Measurements from ENCODE around the gene GIGYF1. TPM values are rescaled to one million over a fixed set of nuclear protein-coding genes. Genes with fewer than 3 reads are reported as not detected.
A peak's percentile ranks its signal among the peaks of the same experiment; 100 is the strongest.

GIGYF1 gene
- total and polyA plus RNA-seq, 2 of the 4 experiments (the other 2 are of a cell fraction), result 3.0 to 10.7 TPM

DNA sequence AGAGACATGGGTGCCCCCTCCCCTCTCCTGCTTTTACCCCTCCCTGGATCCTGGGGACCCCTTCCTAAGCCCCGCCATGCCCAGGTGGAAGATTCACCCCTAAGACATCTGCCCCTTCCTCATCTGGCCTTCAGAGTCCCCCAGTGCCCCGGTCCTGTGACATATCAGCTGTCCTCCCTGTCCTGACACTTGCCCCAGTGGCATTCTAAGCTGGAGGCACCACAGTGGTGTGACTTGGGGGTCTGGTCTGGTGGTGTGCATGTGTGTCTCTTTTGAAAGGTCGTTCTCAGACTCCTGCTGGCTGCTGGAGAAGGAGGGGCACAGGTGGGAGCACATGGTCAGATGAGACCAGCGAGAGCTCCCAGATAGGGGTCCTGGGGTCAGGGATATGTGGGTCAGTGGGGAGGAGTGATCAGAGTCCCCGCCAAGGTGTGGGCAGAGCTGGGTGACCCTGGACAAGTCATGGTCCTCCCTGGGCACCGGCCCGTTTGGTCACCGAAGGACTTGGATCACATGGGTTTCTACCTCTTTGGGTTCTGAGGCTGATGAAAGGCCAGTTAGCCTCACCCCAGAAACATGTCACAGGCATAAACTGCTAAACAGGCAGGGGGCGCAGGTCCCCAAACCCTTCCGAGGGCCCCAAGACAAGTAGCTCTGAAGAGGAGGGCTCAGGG lies 52.1 kb downstream of the GIGYF1 start:
- ChIA-PET POLR2A (ENCODE audit: unreplicated experiment) (no interaction called here), CTCF (no interaction called here)
- no peak overlapping the region for H4K91ac ChIP-seq (ENCODE audit: insufficient read depth, low read depth, low read length)

More for the DNA sequence above, 52.1 kb downstream of the GIGYF1 start:
- Histone ChIP-seq H3K9me3 (ENCODE audit: control insufficient read depth, insufficient read depth, low read length) (no peaks in the 10 kb centered on the region), H3K4me2 (ENCODE audit: low read depth, low read length) (no peak overlapping the region), H4K5ac (ENCODE audit: low read depth, low read length) (no peak overlapping the region), H3K23ac (ENCODE audit: low read depth, low read length) (no peak overlapping the region), H2AK5ac (ENCODE audit: low read depth, low read length) (no peak overlapping the region), H3K36me3 (ENCODE audit: control insufficient read depth, insufficient read depth, low read length) (no peaks in the 10 kb centered on the region), H3K4me1 (ENCODE audit: control insufficient read depth, insufficient read depth, low read length) (no peaks in the 10 kb centered on the region), H3K18ac (ENCODE audit: low read depth, low read length) (no peak overlapping the region), H2AFZ (replicated peaks; ENCODE audit: low read length, poor library complexity) (peak overlapping the region; percentile 33), H3K4ac (ENCODE audit: low read depth, low read length) (no peak overlapping the region), H2BK120ac (ENCODE audit: low read depth, low read length) (no peak overlapping the region), H3K4me3 (ENCODE audit: insufficient read depth, low read depth, low read length) (no peak overlapping the region), H2BK20ac (ENCODE audit: low read depth, low read length) (no peak overlapping the region), H3K14ac (replicated peaks; ENCODE audit: low read depth, low read length) (no peak overlapping the region), H4K20me1 (ENCODE audit: insufficient read depth, low read length) (no peaks in the 10 kb centered on the region), H2AK9ac (replicated peaks; ENCODE audit: low read depth, low read length, poor library complexity) (no peak overlapping the region), H4K8ac (ENCODE audit: low read depth in 2 of 2, low read length in 2 of 2) (no peak overlapping the region), H3K56ac (ENCODE audit: extremely low read depth, insufficient read depth, low read length) (no peak overlapping the region), H3K9ac (ENCODE audit: low read depth, low read length) (no peak overlapping the region), H3K9me1 (ENCODE audit: insufficient read depth, low read length) (no peaks in the 10 kb centered on the region), H3K79me1 (ENCODE audit: low read depth in 1 of 2, low read length in 2 of 2) (no peaks in the 10 kb centered on the region), H3K27me3 (ENCODE audit: control insufficient read depth, insufficient read depth, low read length) (peaks cover 27% of the 10 kb centered on the region), H3K27ac (ENCODE audit: insufficient read depth, low read length) (no peak overlapping the region), H2BK5ac (ENCODE audit: low read depth, low read length, poor library complexity, severe bottlenecking) (no peak overlapping the region), H2BK15ac (ENCODE audit: low read depth, low read length) (no peak overlapping the region)
- no TSS peak for BruUV-seq (replicated peaks)
- intact Hi-C loops (cut with micrococcal nuclease), result no loop called here
- DNase-seq (no peak), ATAC-seq (ENCODE audit: low read depth) (no peak)
- TF ChIP-seq RAD21 (IDR thresholded peaks at IDR 0.05; ENCODE audit: low read length) (no peak), SMC3 (IDR thresholded peaks at IDR 0.05; ENCODE audit: low read depth, low read length) (no peak), MAZ (IDR thresholded peaks at IDR 0.05; ENCODE audit: borderline replicate concordance, low read depth, low read length) (no peak), CHD1 (IDR thresholded peaks at IDR 0.05; ENCODE audit: low read depth, low read length) (no peak), MAFK (IDR thresholded peaks at IDR 0.05; ENCODE audit: low read depth, low read length) (no peak), NFE2L2 (IDR thresholded peaks at IDR 0.05; ENCODE audit: low read depth, low read length) (no peak), POLR2A (IDR thresholded peaks at IDR 0.05; ENCODE audit: low read depth, low read length) (no peak), RCOR1 (IDR thresholded peaks at IDR 0.05; ENCODE audit: insufficient replicate concordance, low read length) (no peak), BHLHE40 (IDR thresholded peaks at IDR 0.05; ENCODE audit: low read depth, low read length) (no peak), FOS (IDR thresholded peaks at IDR 0.05; ENCODE audit: low read depth, low read length) (no peak), MXI1 (IDR thresholded peaks at IDR 0.05; ENCODE audit: borderline replicate concordance, low read depth, low read length) (no peak), RFX5 (IDR thresholded peaks at IDR 0.05; ENCODE audit: low read depth, low read length) (no peak), CEBPB (IDR thresholded peaks at IDR 0.05; ENCODE audit: low read depth, low read length) (no peak)
- TF ChIP-seq, protein P1, sequence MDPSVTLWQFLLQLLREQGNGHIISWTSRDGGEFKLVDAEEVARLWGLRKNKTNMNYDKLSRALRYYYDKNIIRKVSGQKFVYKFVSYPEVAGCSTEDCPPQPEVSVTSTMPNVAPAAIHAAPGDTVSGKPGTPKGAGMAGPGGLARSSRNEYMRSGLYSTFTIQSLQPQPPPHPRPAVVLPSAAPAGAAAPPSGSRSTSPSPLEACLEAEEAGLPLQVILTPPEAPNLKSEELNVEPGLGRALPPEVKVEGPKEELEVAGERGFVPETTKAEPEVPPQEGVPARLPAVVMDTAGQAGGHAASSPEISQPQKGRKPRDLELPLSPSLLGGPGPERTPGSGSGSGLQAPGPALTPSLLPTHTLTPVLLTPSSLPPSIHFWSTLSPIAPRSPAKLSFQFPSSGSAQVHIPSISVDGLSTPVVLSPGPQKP (IDR thresholded peaks at IDR 0.05; ENCODE audit: borderline replicate concordance, low read depth, low read length), result no peak
- TF ChIP-seq, protein P2, sequence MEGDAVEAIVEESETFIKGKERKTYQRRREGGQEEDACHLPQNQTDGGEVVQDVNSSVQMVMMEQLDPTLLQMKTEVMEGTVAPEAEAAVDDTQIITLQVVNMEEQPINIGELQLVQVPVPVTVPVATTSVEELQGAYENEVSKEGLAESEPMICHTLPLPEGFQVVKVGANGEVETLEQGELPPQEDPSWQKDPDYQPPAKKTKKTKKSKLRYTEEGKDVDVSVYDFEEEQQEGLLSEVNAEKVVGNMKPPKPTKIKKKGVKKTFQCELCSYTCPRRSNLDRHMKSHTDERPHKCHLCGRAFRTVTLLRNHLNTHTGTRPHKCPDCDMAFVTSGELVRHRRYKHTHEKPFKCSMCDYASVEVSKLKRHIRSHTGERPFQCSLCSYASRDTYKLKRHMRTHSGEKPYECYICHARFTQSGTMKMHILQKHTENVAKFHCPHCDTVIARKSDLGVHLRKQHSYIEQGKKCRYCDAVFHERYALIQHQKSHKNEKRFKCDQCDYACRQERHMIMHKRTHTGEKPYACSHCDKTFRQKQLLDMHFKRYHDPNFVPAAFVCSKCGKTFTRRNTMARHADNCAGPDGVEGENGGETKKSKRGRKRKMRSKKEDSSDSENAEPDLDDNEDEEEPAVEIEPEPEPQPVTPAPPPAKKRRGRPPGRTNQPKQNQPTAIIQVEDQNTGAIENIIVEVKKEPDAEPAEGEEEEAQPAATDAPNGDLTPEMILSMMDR (conservative IDR thresholded peaks at IDR 0.05; ENCODE audit: low read depth, low read length), result no peak
- TF ChIP-seq, protein P3, sequence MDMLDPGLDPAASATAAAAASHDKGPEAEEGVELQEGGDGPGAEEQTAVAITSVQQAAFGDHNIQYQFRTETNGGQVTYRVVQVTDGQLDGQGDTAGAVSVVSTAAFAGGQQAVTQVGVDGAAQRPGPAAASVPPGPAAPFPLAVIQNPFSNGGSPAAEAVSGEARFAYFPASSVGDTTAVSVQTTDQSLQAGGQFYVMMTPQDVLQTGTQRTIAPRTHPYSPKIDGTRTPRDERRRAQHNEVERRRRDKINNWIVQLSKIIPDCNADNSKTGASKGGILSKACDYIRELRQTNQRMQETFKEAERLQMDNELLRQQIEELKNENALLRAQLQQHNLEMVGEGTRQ (IDR thresholded peaks at IDR 0.05; ENCODE audit: low read depth, low read length), result no peak
- in situ Hi-C loops (cut with MboI; ENCODE audit: low sequenced_read_pairs), result no loop called here
- dilution Hi-C loops (cut with HindIII; ENCODE audit: low sequenced_read_pairs, unreplicated experiment), result no loop called here
- 58% methylated on average over 6 of the region's 10 CpGs; no CpG with 5 or more reads in 1 of the 2 experiments for WGBS, 2 experiments (ENCODE audit: extremely low coverage in 2 of 2, insufficient read length in 1 of 2)

Data from IMR-90 (cell line).